RWPE1 (cell line): ENCODE results near the gene TPRG1.

Source experiments
- CTCF ChIA-PET: fragments of 350-600 bp; sonication (Branson Sonifier 250); formaldehyde crosslinking; extraction: SDS; loops from one replicate; lab custom pipeline; 2021; lab: Yijun Ruan, JAX
- POLR2A ChIA-PET: fragments of 400-600 bp; formaldehyde crosslinking; extraction: SDS; loops from one replicate; lab custom pipeline; 2020; ENCODE audit warnings: antibody characterized with exemption; ENCODE audit not compliant: low non-redundant PET; lab: Yijun Ruan, JAX
- DNase-seq: peaks from one replicate; pipeline ENCODE4 v3.0.0; 2012; ENCODE audit warnings: low spot score
- H3K27ac ChIP-seq: fragments of 450-650 bp; 2 replicates; pipeline ENCODE4 v1.5.1; 2017
- CTCF ChIP-seq: fragments of 450-650 bp; conservative IDR thresholded peaks from 2 replicates; pipeline ENCODE4 v1.5.1; 2017; ENCODE audit warnings: low read depth, mild to moderate bottlenecking

TPRG1 gene

GRCh38 chr3:189133768-189134167, 38.0 kb upstream of the TPRG1 start:
- ChIA-PET CTCF (no interaction called here), POLR2A (no interaction called here)
- H3K27ac ChIP-seq = no peak overlapping the region
- DNase-seq = no peak
- TF ChIP-seq CTCF = no peak

GRCh38 chr3:189137416-189137815, 34.4 kb upstream of the TPRG1 start:
- TF ChIP-seq CTCF = no peak
- DNase-seq = no peak
- no peak overlapping the region for H3K27ac ChIP-seq
- POLR2A ChIA-PET = no interaction called here
- CTCF ChIA-PET = no interaction called here

- ChIA-PET POLR2A (no interaction called here), CTCF (interaction anchor here (0.6 to 1.6 kb wide), 3 partner anchors 178 to 1399 kb away, joined by 4 to 5 read pairs (median 4); no protein-coding TSS in a partner anchor)
- no peak overlapping the region for H3K27ac ChIP-seq
- no peak for TF ChIP-seq CTCF
- DNase-seq = no peak
These were observed 32.7 kb upstream of the TPRG1 start for GRCh38 chr3:189138901-189139610.

GRCh38 chr3:189139611-189139940, 32.2 kb upstream of the TPRG1 start:
- CTCF ChIA-PET = interaction anchor here (0.6 to 1.6 kb wide), 4 partner anchors 74 to 1399 kb away, joined by 4 to 9 read pairs (median 4); no protein-coding TSS in a partner anchor
- DNase-seq = no peak
- H3K27ac ChIP-seq = no peak overlapping the region
- TF ChIP-seq CTCF = no peak
- POLR2A ChIA-PET = no interaction called here

GRCh38 chr3:189142527-189142926, 29.2 kb upstream of the TPRG1 start:
- ChIA-PET POLR2A (no interaction called here), CTCF (no interaction called here)
- H3K27ac ChIP-seq = no peak overlapping the region
- TF ChIP-seq CTCF = no peak
- DNase-seq = no peak

- H3K27ac ChIP-seq = no peak overlapping the region
- DNase-seq = no peak
- no peak for TF ChIP-seq CTCF
- ChIA-PET CTCF (no interaction called here), POLR2A (no interaction called here)
These were observed 28.4 kb upstream of the TPRG1 start for GRCh38 chr3:189143321-189143720.
